Measurements from ENCODE around the gene GPD1.

GRCh38 chr12:50087151-50087550, 16.7 kb upstream of the GPD1 start:
- TF ChIP-seq REST (IDR thresholded peaks at IDR 0.05; ENCODE audit: low read depth, low read length) = no peak
- no peak for TF ChIP-seq EZH2 (IDR thresholded peaks at IDR 0.05; ENCODE audit: borderline replicate concordance, control insufficient read depth, low read depth, low read length)

All from GM12878 (cell line).